Effector CD8-positive, alpha-beta T cell (primary cell): Measurements from ENCODE around the gene PTS.
A peak's percentile ranks its signal among the peaks of the same experiment; 100 is the strongest.
"Not testable (repeated sequence)": the region's sequence is repeated elsewhere in the genome, so short reads cannot be mapped to it uniquely, and the experiment has no call there.

ENCODE experiments used
- DNase-seq: peaks from one replicate; lab custom pipeline; 2025; lab: John Stamatoyannopoulos, UW
- total RNA-seq, 4 experiments: gene quantifications; one replicate each; lab custom pipeline; 2026; lab: John Stamatoyannopoulos, UW

Gene PTS
- 12.9 to 16.7 (median 14.3) reads per million in 4 experiments for total RNA-seq

DNA sequence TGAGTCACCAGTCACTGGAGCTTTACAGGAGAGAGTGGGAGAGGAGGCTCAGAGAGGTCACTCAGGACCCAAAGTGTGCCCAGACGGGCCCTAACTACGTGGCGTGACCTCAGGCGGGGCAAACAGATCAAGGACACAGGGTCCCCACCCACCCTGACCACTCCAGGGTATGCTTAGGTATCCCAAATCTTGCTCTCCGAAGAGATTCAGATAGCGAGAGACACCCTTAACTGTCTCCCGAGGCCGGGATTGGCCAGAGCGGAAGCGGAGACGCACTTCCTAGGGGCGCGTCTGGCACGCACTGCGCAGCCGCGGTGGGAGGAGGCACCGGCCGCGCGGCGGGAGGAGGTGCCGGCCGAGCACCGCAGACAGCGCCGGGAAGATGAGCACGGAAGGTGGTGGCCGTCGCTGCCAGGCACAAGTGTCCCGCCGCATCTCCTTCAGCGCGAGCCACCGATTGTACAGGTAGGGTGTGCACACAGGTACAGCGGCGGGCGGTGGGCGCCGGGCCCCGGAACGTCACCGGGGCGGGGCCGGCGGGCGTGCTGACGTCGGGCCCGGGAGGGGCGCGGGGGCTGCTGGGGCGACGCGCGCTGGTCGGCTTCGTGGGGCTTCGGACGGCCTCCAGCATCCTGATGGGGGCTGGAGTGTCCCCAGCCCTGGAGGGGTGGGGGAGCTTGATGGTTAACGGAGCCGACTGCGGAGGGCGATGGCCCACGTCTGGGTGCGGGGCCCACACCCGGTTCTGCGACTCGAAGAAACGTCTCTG, at the start of gene PTS:
Gene PTS, plus strand, starts transcription at position 367 of the 769 bp plus-strand sequence. Its CDS starts 16 bp downstream, at position 383.
- DNase-seq = peak; percentile 71

DNA sequence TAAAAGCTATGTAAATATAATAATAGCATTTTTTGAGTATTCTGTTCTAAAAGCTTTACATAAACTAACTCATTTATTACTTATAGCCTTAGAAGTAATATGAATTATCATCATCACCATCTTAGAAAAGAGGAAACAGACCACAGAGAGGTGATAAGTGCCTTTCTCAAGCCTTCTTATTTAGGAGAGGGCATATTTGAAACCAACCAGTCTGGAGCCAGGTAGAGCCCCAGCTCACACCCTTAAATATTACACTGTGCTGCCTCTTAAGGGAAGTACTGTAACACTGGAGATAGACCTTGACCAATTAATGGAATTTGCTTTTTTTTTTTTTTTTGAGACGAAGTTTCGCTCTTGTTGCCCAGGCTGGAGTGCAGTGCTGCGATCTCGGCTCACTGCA, 48.6 kb upstream of the PTS start:
- DNase-seq = no peak

DNA sequence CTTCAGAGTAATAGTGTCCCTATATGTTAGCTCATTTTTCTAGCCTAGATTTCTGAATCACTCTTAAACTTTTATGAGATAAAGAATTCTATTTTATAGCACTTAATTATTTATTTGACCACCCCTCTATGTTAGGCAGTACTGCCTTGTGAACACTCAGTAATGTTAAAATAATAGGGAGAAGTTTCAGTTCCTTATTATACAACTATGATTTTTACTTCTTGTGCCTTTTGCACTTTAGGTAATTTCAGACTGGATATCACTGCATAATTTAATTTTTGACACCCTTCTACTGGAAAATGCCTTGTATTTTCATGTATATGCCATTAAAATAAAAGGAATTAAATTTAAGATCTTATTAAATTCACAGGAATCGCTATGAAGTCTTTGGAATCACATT, 47.8 kb upstream of the PTS start:
- no peak for DNase-seq

DNA sequence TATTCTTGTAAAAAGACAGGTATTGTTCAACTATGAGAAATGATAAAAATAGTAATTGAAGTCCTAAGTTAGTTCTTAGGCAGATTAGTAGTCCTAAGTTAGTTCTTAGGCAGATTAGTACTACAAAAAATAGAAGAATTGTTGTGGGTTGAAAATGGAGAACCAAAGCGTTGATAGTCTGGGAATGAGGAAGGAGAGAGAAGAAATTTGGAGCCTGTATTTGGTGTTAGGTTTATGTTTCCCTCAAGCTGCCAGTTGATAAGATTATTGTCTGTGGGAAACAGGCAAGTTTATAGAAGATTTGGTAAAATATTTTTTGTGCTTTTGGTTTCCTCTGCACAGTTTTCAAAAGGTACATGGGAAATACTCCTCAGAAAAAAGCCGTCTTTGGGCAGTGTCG, 47.3 kb upstream of the PTS start:
- DNase-seq = no peak

DNA sequence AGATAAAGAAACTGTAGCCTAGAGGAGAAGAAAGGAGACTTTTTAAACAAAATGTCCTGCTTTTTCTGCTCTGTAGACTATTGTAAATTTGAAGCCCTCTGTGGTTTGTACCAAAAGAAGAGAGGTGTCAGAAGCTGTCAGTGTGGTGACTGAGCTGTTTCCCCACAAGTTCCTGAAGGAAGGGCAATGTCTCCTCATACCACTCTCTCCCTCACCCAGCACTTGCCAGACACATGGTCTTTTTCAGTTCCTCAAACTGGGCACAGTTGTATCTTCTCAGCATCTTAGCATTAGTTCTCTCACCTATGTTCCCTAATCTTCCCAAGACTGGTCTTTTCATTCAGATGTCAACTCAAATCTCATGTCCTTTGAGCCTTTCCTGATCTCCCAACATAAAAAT, 46.6 kb upstream of the PTS start:
- DNase-seq = no peak

DNA sequence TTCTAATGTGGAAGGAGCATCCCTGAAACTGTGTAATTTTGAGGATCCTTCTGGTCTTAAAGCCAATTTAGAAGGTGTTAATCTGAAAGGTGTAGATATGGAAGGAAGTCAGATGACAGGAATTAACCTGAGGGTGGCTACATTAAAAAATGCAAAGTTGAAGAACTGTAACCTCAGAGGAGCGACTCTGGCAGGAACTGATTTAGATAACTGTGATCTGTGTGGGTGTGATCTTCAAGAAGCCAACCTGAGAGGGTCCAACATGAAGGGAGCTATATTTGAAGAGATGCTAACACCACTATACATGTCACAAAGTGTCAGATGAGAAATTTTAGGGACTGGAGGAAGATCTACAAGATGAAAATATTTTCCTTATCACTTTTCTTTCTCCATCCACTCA, 43.4 kb upstream of the PTS start:
- DNase-seq = no peak

DNA sequence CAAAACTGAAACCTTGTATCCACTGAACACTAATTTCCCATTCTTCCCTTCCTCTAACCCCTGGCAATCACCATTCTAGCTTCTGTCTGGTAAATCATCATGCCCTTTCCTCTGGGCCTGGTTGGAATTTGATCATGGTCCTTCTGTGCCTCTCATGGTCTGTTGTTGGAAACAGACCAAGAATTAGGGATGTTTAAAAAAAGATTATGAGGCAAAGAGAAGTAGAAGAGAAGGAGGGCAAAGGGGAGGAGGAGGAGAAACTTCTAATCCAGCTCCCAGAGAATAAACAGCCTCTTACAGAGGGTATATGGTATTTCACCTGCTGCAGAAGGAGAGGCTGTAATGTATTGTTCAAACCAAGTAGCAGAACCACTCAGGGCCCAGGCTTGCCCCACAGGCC, 40.3 kb upstream of the PTS start:
- DNase-seq = no peak

DNA sequence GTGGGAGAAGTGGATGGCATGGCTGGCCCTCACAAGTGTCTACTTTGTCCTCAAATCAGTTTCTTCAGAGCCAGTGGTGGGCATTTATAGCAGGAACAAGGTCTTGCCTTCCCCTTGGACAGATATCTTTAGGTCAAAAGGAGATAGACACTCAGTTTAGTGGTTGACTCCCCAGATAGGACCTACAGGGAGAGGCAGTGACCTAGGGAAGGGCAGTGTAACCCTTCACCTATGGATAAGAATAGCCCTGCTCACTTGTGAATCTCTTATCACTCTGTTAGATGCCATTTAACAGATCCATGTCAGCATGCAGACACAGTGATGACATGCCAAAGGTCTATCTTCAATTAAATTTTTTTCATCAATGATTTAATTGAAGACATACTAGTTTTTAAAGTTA, 39.9 kb upstream of the PTS start:
- no peak for DNase-seq

DNA sequence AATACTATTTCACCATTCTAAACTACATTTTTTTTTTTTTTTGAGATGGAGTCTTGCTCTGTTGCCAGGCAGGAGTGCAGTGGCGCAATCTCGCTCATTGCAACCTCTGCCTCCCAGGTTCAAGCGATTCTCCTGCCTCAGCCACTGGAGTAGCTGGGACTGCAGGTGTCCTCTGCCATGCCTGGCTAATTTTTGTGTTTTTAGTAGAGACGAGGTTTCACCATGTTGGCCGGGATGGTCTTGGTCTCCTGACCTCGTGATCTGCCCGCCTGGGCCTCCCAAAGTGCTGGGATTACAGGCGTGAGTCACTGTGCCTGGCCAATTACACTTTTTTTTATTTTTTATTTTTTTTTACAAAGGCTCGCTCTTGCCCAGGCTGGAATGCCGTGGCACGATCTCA, 31.1 kb upstream of the PTS start:
- not testable (repeated sequence) for DNase-seq

DNA sequence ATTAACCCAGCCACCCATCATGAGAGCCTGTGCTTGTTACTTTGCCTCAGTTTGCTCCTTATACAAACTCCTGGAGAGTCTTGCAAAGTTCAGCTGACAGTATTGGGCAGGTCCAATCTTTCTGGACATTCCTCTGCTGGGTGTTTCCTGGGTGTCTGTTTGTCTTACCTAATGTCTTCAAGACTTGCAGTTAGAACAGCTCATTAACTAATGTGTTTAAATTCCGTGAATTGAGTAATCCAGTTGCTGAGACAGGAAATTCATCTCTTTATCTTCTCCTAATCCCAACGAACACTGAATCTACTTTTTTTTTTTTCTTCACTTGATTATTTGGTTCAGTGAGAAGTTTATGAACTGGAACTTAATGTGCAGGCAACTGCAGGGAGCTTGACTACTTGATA, 30.3 kb upstream of the PTS start:
- no peak for DNase-seq

DNA sequence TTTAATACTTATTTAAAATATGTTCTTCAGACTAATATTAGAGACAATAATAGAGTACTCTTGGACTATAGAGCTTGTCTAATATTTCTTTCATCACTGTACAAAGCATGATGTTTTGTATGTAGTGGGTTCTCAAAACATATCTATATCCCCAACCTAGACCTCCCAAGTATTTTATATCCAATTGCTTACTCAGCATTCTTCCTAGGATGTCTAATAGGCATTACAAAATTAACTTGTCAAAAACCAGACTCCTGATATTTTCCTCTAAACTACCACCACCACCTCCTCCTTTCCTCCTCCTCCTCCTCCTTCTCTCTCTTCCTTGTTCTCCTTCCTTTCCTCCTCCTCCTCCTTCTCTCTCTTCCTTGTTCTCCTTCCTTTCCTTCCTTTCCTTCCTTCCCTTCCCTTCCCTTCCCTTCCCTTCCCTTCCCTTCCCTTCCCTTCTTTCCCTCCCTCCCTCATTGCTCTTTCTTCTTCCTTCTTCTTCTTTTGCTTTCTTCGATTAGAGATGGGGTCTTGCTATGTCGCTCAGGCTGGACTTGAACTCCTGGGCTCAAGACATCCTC, 29.6 kb upstream of the PTS start:
- DNase-seq = no peak

DNA sequence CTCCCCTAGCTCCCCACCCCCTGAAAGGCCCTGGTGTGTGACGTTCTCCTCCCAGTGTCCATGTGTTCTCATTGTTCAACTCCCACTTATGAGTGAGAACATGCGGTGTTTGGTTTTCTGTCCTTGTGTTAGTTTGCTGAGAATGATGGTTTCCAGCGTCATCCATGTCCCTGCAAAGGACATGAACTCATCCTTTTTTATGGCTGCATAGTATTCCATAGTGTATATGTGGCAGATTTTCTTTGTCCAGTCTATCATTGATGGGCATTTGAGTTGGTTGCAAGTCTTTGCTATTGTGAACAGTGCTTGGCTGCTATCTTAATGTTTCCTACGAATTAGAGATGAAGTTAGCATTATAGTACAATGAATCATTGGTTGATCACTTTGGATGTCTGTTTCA, 27.1 kb upstream of the PTS start:
- not testable (repeated sequence) for DNase-seq

DNA sequence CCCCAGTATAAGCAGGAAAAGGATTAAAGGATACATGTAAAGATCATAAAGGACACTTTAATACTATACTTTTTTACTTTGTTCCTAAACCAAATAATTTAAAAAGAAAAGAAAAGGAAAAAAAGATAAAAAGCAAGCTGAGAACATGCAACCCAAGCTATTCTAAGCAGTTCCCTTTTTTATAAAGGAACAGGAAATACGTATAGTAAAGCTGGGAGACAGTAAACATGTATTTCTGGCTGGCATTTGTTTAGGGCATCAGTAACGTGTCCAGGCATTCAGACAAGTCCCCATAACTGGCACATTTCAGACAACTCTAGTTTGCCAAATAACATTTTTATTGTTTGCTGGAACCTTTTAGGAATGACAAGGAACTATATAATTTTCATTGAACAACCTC, 26.0 kb upstream of the PTS start:
- no peak for DNase-seq

DNA sequence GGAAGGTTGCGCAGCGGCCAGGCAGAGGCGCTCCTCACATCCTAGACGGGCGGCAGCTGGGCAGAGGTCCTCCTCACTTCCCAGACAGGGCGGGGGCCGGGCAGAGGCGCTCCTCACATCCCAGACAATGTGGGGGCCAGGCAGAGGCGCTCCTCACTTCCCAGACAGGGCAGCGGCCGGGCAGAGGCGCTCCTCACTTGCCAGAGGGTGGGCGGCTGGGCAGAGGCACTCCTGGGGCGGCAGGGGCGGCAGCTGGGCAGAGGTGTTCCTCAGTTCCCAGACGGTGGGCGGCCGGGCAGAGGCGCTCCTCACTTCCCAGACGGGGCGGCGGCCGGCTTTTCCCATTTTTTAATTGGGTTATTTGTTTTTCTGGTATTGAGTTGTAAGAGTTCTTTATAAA, 20.2 kb upstream of the PTS start:
- no peak for DNase-seq

DNA sequence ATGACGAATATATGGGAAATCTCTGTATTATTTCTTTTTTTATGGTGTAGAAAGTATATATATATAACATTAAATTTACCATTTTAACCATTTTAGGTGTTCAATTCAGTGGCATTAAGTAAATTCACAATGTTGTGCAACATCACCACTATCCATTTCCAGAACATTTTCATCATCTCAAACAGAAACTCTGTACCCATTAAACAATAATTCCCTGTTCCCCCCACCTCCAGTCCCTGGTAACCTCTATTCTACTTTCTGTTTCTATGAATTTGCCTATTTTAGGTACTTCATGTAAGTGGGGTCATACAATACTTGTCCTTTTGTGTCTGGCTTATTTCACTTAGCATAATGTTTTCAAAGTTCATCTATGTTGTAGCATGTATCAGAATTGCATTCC, 15.3 kb upstream of the PTS start:
- no peak for DNase-seq

DNA sequence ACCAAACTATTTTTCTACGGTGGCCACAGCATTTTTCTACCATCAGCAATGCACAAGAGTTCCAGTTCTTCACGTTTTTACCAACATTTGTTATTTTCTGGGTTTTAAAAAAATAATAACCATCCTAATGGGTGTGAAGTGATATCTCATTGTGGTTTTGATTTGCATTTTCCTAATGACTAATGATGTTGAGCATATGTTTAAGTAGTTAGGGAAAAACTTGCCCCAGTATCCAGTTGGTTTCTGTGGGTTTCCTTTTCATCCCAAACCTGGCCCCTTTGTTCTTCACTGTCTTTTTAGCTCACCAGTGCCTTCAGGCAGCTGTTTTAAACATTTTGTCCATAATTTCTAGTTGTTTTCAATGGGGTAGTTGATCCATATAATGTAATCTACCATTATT, 14.7 kb upstream of the PTS start:
- no peak for DNase-seq

DNA sequence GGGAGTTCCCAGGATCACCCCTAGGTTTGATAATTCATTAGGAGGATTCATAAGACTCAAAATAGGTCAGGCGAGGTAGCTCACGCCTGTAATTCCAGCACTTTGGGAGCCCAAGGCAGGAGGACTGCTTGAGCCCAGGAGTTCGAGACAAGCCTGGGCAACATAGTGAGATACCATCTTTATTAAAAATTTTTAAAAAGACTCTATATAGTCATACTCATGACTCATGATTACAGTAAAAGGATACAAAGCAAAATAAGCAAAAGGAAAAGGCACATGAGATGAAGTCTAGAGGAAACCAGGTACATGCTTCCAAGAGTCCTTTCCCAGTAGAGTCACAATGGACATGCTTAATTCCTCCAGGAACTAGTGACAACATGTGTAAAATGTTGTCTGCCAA, 13.9 kb upstream of the PTS start:
- no peak for DNase-seq

DNA sequence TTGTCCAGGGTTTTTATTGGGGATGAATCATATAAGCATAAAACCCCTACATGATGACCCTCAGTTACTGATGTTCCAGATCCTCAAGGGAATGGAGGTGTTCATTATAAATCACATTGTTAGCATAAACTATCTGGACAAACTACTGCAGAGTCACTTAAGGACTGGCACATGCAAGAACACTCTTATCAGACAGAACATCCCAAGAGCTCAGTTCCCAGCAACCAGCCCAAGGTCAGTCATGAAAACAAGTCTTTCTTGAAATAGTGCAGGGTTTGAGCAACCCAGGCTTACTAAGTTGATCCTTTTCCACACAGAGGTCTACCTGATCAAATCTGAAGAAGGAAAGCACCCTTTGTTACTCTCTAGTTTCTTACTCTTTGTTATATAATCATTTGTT, 13.5 kb upstream of the PTS start:
- DNase-seq = no peak

DNA sequence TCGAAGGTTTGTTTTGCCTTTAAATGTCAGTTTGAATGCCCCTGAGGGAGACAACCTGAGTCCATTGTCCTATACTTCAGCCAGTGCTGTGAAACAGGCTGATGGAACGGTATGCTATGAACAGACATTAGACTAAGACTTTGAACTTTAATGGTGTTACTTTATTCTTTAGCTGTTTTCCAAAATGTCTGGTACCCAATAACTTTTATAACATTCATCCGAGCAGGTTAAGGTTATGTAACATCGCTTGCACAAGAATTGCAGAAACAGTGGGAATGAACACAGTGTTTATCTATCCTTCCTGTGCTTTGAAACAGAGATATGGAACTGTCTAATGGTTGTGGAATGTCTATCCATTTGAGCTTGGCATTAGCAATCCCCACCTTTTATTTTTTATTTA, 12.5 kb upstream of the PTS start:
- DNase-seq = no peak

DNA sequence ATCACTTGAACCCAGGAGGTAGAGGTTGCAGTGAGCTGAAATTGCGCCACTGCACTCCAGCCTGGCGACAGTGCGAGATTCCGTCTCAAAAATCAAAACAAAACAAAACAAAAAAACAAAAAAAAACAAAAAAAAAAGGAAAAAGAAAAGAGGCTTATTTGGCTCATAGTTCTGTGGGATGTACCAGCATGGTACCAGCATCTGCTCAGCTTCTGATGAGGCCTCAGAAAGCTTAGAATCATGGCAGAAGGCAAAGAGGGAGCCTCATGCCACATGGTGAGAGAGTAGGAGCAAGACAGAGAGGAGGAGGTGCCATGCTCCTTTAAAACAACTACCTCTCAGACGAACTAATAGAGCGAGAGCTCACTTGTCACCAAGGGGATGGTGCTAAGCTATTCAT, 10.6 kb upstream of the PTS start:
- no peak for DNase-seq

DNA sequence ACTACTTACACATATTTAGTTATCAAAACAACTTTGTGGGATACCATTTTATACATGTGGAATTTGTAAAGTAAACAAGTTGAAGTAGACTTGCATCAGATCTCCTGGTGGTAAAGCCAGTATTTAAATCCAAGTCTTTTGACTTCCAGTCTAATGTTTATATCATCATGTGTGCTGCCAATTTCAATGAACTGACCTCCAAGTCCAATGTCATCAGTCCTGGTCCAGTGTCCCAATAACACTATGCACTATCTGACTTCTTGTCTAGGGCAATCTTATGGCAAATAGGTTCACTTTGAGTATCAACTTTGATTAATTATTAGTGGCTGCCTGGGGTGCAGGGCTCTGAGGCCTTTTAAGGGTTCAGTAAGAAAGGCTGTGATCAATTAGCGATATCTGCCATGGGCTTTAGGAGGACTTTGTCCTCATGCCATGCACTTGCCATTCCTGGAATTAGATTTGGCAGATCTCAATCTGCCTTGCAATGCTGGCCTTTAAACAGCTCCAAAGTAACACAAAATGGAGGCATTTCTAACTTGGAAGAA, 9.6 kb upstream of the PTS start:
- no peak for DNase-seq

DNA sequence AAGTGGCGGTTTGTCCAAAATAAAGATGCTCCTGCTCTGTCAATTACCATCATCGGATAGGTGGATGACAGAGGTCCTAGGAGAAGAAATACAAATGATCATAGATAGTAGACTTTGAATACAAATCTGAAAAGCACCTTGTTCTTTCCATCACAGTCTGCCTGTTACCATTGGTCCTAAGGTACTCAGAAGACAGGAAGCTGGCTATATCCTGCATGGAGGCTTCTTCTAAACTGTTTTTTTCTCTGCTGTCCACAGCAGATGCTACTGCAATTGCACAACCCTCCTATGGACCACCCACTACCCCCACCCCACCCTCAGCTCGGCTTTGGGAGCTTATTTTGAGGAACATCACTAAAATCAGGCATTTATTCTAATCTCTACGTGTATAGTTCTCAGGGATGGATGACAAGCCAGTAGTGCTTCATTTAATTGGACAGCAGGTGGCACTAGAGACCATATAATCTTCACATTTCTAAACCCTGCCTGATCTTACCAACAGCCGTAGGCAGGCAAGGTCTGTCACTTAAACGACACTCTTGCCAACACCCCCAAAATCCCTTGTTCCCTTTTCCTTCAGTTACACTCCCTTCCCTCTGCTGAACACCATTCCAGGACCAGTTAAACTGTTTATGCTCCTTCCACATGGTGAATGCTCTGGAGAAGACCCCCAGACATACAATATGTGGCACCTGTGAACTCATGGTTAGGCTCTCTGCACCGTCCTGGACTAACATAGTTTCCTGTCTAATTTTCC, 6.6 kb upstream of the PTS start:
- no peak for DNase-seq

DNA sequence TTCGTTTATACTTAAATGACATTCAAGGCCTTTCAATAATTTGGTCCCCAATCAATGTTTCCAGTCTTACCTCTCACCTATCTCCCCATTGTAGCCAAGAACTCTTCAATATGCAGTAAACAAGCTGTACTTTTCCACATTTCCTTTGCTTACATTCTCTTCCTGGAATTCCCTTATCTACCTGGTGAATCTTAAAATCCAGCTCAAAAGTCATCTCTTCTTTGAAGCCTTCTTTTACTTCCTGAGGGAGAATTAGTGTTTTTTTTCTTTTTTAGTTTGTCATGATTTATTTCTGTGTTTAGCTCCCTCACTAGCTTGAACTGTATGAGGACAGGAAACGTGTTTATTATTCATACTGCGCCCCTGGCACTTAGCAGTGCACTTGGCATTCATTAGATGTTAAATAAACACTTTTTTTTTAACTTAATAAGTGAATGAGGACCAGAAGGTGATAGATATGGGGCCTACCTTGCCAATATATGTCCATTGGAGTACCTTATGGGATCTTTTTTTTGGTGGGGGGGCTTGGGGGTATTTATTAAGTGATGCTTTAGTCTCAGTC, 4.9 kb upstream of the PTS start:
- DNase-seq = no peak
